Activated gamma-delta T cell treated with Interleukin-2 at 50 U/mL for 16 hours (primary cell): Measurements from ENCODE around the gene OR4D2.

Source experiments
- DNase-seq: peaks from one replicate; pipeline ENCODE4 v3.0.0-alpha.2; 2020

The OR4D2 gene

GRCh38 chr17:58176200-58176599 is 9.4 kb downstream of the OR4D2 start:
- DNase-seq = no peak

GRCh38 chr17:58181796-58182195 is 15.0 kb downstream of the OR4D2 start:
- DNase-seq = no peak

- no peak for DNase-seq
These were observed 16.7 kb downstream of the OR4D2 start for GRCh38 chr17:58183514-58183913.

- DNase-seq = no peak
These were observed 17.7 kb downstream of the OR4D2 start for GRCh38 chr17:58184308-58184985.

- no peak for DNase-seq
These were observed 18.4 kb downstream of the OR4D2 start for GRCh38 chr17:58184986-58185761.

- DNase-seq = no peak
These were observed 19.8 kb downstream of the OR4D2 start for GRCh38 chr17:58186591-58186990.

- no peak for DNase-seq
These were observed 20.3 kb downstream of the OR4D2 start for GRCh38 chr17:58187063-58187462.

- DNase-seq = no peak
These were observed 20.9 kb downstream of the OR4D2 start for GRCh38 chr17:58187675-58188074.

GRCh38 chr17:58189436-58190146 is 22.8 kb downstream of the OR4D2 start:
- DNase-seq = no peak

GRCh38 chr17:58191241-58191896 is 24.6 kb downstream of the OR4D2 start:
- DNase-seq = no peak

GRCh38 chr17:58192612-58193011 is 25.8 kb downstream of the OR4D2 start, which contains the start of gene EPX:
TSS of gene EPX (plus strand) at chr17:58192726. CDS start at chr17:58192847, 121 bp downstream.
- no peak for DNase-seq

- no peak for DNase-seq
These were observed 27.0 kb downstream of the OR4D2 start for GRCh38 chr17:58193641-58194255.

GRCh38 chr17:58195518-58196123 is 28.8 kb downstream of the OR4D2 start:
- no peak for DNase-seq

- no peak for DNase-seq
These were observed 29.8 kb downstream of the OR4D2 start for GRCh38 chr17:58196610-58197009.

- peak; percentile 46 for DNase-seq
These were observed 33.3 kb downstream of the OR4D2 start for GRCh38 chr17:58200024-58200633.

- DNase-seq = no peak
These were observed 36.1 kb downstream of the OR4D2 start for GRCh38 chr17:58202859-58203258.

GRCh38 chr17:58204796-58205195 is 38.0 kb downstream of the OR4D2 start:
- DNase-seq = no peak

- DNase-seq = no peak
These were observed 39.2 kb downstream of the OR4D2 start for GRCh38 chr17:58205936-58206335.

GRCh38 chr17:58207451-58207850 is 40.7 kb downstream of the OR4D2 start:
- no peak for DNase-seq

GRCh38 chr17:58208344-58208743 is 41.6 kb downstream of the OR4D2 start:
- DNase-seq = no peak

- DNase-seq = no peak
These were observed 44.1 kb downstream of the OR4D2 start for GRCh38 chr17:58210922-58211321.

- DNase-seq = no peak
These were observed 48.9 kb downstream of the OR4D2 start for GRCh38 chr17:58215685-58216084.
